Myocyte (in vitro differentiated cells): ENCODE results near the gene NUP62CL. TPM values are rescaled to one million over a fixed set of nuclear protein-coding genes. Genes with fewer than 3 reads are reported as not detected.
"Not testable (repeated sequence)": the region's sequence is repeated elsewhere in the genome, so short reads cannot be mapped to it uniquely, and the experiment has no call there.

ENCODE experiments used
- DNase-seq: peaks from one replicate; pipeline ENCODE4 v3.0.0-alpha.2; 2012; ENCODE audit warnings: low read depth
- polyA plus RNA-seq: library from polyadenylated mRNA; unstranded; fragments of >200 nt; gene quantifications from one replicate; pipeline ENCODE4 v1.2.1, GENCODE V29; 2012; ENCODE audit warnings: missing spikeins
- total RNA-seq: library from RNA; depleted of rRNA; stranded (reverse); fragments of >200 nt; gene quantifications from 2 replicates; pipeline ENCODE4 v1.2.3, GENCODE V29; 2014

Gene NUP62CL, protein sequence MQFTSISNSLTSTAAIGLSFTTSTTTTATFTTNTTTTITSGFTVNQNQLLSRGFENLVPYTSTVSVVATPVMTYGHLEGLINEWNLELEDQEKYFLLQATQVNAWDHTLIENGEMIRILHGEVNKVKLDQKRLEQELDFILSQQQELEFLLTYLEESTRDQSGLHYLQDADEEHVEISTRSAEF
- total RNA-seq = 0.13 TPM in 1 of 2 replicates, not detected in the other
- polyA plus RNA-seq = not detected

DNA sequence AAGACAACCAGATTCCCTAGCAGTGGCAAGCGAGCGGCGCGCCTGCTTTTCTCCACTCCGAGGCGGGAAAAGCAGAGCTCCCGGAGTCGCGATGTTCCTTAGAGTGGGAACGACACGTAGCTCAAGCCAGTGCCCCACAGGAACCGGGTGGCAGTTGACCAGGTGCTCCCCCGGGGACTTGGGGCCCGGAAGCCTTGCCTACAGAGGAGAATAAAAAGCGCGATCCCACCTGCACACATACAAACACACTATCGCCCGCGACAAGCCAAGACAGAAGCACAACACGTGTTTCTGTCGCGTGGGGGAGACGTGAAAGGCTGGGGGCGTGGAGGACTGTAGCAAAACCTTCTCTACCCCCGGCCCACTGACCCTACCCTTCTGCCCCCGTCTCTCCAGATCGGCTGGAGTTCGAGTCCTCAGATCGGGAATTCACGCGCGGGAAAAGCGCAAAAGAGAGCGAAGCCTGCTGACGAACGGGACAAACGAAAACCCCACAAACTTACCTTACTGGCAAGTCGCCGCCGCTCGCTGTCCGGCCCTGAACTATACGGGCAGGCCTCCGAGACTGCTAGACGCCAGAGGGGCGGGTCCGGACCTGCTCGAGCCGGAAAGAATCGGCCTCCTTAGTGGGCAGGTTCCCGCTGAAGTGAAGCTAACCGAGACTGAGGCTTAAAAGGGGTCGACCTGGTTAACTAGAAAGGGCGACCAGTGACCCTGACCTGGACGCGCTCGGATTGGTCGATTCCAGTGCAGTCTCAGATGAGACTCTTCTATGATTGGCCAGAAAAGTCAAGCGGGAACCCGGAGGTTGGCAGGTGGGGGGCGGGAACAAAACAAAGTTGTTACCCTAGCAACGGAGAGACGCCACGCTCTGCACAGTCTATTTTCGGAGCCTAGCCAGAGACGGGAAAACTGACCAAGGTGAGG is at the start of gene NUP62CL, which contains the start of gene DNAAF6:
Gene NUP62CL (minus strand): TSS at position 664 of the 927 bp plus-strand sequence. CDS start 31,287 bp downstream, outside the sequence.
Gene DNAAF6 (plus strand): TSS at position 842 of the 927 bp plus-strand sequence. CDS start 6,265 bp downstream, outside the sequence.
- no peak for DNase-seq

- DNase-seq = no peak
Observed at GRCh38 chrX:107228486-107228819, 22.2 kb upstream of the NUP62CL start.

DNA sequence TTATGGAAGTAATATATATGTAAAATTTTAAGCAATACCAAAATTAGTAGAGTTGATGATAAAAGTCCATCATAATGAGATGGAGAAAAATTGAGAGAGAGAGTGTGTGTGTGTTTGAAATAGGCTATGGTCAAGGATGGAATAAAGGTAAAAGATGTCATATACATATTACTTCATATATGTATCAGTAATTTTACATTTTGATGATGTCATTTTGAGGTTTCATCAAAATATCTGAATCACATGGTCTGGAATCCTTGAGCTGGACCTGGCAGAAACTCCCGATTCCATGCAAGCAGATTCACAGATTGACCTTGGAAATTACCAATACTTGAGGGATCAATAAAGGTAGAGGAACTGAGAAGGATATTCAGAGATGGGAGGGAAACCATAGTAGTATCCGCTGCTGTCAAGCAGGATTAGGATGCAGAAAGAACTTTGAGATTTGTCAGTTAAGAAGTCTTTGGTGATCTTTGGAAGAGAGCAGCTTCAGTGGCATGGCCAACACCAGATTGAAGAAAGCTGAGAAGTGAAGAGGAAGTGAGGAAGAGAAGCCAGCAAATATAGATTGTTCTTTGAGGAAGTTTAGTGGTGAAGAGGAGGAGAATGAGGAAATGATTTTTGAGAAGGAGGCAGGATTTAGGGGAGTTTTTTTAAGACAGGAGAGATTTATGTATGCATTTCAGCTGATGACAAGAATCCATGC is 21.7 kb upstream of the NUP62CL start:
- DNase-seq = no peak

- DNase-seq = no peak
Observed at GRCh38 chrX:107226757-107227156, 20.5 kb upstream of the NUP62CL start.

- DNase-seq = no peak
Observed at GRCh38 chrX:107213477-107213876, 7.2 kb upstream of the NUP62CL start.

DNA sequence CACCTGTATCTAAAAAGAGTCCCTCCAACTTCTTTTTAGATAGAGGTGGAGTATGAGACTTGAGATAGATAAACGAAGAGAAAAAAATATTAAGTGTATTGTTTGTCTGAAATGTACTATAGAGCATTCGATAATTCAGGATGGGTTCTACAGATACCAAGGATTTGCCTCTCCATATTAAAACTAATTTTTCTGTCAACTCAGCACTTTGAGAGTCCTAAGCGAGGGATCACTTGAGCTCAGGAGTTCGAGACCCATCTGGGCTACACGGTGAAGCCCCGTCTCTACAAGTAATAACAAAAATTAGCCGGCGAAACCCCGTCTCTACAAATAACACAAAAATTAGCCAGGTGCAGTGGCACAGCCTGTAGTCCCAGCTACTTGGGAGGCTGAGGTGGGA is 1.7 kb upstream of the NUP62CL start:
- no peak for DNase-seq

DNA sequence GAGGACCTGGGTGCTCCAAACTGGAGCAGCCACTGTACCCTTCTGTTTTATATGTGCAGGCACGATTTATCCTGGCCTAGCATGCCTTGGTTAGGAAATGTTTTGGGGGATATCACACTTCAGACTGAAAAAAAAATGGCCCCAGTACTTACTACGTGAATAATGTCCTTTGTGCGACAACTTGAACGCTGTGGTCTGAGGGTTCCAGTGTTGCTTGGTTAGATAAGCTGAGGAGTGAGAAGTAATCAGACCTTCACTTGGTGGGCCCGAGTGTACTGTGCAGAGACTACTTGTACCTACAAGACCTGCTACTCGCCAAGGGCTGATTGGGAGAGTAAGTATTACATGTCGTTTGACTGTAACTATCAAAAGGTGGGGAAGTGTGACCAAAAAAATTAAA is 856 bp upstream of the NUP62CL start:
- no peak for DNase-seq

DNA sequence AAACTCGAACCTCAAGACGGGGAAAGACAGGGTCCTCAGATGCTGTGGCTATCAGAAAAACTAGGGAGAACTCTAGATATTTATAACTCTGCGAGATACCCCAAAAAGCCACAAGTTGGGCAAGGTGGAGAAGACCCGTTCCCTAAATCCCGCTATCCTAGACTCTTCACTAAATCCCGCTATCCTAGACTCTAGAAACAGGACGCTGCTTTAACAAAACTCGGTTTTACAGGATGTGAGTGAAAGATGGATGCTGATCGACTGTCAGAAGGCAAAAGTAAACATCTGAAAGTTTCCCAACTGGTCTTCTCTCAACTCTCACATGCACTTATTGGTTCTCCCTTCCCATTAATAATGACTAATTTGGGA is 448 bp upstream of the NUP62CL start:
- no peak for DNase-seq

GRCh38 chrX:107204068-107204605 is 2.1 kb downstream of the NUP62CL start:
- no peak for DNase-seq

GRCh38 chrX:107199491-107199890 is 6.7 kb downstream of the NUP62CL start:
- no peak for DNase-seq

DNA sequence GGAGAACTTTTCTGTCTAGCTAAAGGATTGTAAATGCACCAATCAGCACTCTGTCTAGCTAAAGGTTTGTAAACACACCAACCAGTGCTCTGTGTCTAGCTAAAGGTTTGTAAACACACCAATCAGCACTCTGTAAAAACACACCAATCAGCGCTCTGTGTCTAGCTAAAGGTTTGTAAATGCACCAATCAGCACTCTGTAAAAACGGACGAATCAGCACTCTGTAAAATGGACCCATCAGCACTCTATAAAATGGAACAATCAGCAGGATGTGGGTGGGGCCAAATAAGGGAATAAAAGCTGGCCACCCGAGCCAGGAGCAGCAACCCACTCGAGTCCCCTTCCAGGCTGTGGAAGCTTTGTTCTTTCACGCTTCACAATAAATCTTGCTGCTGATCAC is 8.2 kb downstream of the NUP62CL start:
- DNase-seq = not testable (repeated sequence)

DNA sequence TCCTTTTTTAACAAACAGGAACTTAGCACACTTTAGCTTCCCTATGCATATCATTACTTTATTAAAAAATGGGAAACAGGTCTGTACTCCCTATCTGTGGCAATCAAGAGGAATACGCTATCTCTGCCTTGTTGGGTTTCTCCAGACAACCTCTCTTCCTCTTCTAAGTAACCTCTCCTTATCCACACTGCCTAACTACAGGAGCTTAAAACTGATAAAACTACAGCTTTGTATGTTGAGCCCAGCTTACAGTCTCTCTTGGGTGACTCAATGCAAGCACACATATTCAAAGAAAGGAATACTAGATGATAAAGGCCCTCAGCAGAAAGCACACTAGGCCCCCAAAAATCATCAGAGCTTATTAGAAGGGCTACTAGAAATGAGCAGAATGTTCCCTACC is 8.9 kb downstream of the NUP62CL start:
- DNase-seq = no peak

GRCh38 chrX:107171369-107172102 is 34.7 kb downstream of the NUP62CL start:
- no peak for DNase-seq

DNA sequence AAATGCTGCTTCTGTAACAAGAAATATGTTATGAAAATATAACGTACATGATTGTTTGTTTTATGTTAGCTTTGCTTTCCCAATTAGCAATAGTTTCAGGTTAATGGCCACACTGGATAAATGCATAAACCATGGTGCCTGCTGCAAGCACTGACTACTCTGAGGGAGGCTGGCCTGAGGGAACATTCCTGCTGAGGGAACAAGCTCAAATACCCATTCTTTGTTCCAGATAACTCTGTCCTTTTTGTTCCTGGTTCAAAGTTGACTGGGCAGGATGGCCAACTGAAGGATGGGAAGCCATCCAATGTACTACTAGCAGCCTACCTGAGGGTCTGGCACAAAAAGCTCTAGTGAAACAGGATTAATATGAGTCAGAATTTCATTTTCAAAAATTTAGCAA is 37.5 kb downstream of the NUP62CL start:
- DNase-seq = no peak

DNA sequence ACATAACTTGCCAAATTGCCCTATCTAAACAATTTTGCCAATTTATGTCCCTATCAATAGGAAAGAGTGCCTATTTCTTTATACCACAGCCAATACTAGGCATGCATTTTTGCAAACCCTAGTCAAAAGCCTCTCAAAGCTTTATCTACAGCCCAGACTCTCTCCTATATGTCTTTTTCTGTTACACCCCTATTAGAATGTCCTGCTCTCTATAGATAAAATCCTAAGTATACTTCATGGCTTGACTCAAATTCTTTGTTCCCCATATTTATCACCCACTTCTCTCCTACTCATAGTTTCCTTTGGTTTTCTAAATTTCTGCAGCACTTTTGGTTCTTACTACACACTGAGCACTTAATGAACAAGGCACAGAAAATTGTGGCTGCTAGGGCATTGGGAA is 38.0 kb downstream of the NUP62CL start:
- DNase-seq = no peak

GRCh38 chrX:107167163-107167921 is 38.9 kb downstream of the NUP62CL start:
- no peak for DNase-seq

- DNase-seq = not testable (repeated sequence)
Observed at GRCh38 chrX:107157618-107158017, 48.6 kb downstream of the NUP62CL start.

GRCh38 chrX:107155621-107156430 is 50.4 kb downstream of the NUP62CL start:
- DNase-seq = not testable (repeated sequence)
